ENCODE measurements around the gene PRDM16.

DNA sequence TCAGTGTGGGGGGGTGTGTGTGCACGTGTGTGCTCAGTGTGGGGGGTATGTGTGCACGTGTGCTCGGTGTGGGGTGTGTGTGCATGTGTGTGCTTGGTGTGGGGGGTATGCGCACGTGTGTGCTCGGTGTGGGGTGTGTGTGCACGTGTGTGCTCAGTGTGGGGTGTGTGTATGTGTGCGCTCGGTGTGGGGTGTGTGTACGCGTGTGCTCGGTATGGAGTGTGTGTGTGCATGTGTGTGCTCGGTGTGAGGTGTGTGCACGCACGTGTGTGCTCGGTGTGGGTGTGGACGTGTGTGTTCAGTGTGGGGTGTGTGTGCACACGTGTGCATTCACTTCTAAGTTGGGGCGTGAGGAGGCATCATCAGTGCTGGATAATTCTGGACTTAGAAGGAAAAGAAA, 77.9 kb downstream of the PRDM16 start:
- TF ChIP-seq CTCF (IDR thresholded peaks at IDR 0.05) (no peak), POLR2A (IDR thresholded peaks at IDR 0.05) (no peak), EP300 (IDR thresholded peaks at IDR 0.05) (no peak), POLR2AphosphoS5 (IDR thresholded peaks at IDR 0.05) (no peak)
